ENCODE data around the gene DEDD. TPM values are rescaled to one million over a fixed set of nuclear protein-coding genes. Genes with fewer than 3 reads are reported as not detected.

Gene DEDD
- total RNA-seq, 1 experiment from 2014 or later: 32.8 TPM

- H3K4me2 ChIP-seq (ENCODE audit: low read length): no peak overlapping the region
- no peak overlapping the region for H3K4me3 ChIP-seq (replicated peaks in 1 of 2; ENCODE audit: low read depth in 1 of 2, low read length in 2 of 2)
- peaks cover 3 to 23% of the 10 kb centered on the region in 2 experiments; a peak in 3 of 4 replicates for H3K4me1 ChIP-seq (ENCODE audit: control insufficient read depth in 1 of 2, insufficient read depth in 2 of 2, low read length in 2 of 2)
- H3K9me3 ChIP-seq (ENCODE audit: control insufficient read depth in 1 of 2, insufficient read depth in 1 of 2, low read depth in 1 of 2, low read length in 2 of 2): no peaks in the 10 kb centered on the region
- intact Hi-C loops (cut with micrococcal nuclease): loop anchor here (5.0 kb wide), 1 partner anchor 77 kb away; the partner anchor contains the start of gene F11R
- no peaks in the 10 kb centered on the region for H3K27me3 ChIP-seq (ENCODE audit: insufficient read depth, low read length)
- ChIA-PET RAD21 (ENCODE audit: low non-redundant PET in 1 of 2, low total read pairs in 2 of 2, uncharacterized antibody in 2 of 2, unreplicated experiment in 2 of 2) (no interaction called here), CTCF (interaction anchor here (3.5 kb wide), 1 partner anchor 28 kb away, joined by 25 read pairs; no protein-coding TSS in a partner anchor), POLR2A (interaction anchor here (0.9 to 1.3 kb wide), 3 partner anchors 37 to 78 kb away, joined by 3 read pairs; partner anchors contain the start of genes F11R and USF1)
- no peak overlapping the region for H2AFZ ChIP-seq (ENCODE audit: low read depth, low read length, poor library complexity, severe bottlenecking)
- peaks cover 31% of the 10 kb centered on the region for H3K79me2 ChIP-seq (ENCODE audit: insufficient read depth, low read length)
- H3K36me3 ChIP-seq (ENCODE audit: control insufficient read depth in 1 of 2, insufficient read depth in 2 of 2, low read length in 2 of 2): peaks cover 9 to 26% of the 10 kb centered on the region in 2 experiments; a peak in 3 of 4 replicates
- no peak; the same call in 1 of the 2 replicates for TF ChIP-seq POLR2AphosphoS5 (IDR thresholded peaks at IDR 0.05; ENCODE audit: low read depth, low read length)
- no peak for TF ChIP-seq ZNF274 (IDR thresholded peaks at IDR 0.05; ENCODE audit: low read depth, low read length)
- no peak for TF ChIP-seq ELF1 (IDR thresholded peaks at IDR 0.05; ENCODE audit: borderline replicate concordance, low read depth)
- no peak for TF ChIP-seq CTCF (IDR thresholded peaks at IDR 0.05 in 2 of 3, conservative IDR thresholded peaks at IDR 0.05 in 1 of 3; ENCODE audit: borderline replicate concordance in 1 of 3, insufficient read depth in 1 of 3, low read depth in 2 of 3, low read length in 2 of 3)
- no peak for TF ChIP-seq ZFX (IDR thresholded peaks at IDR 0.05)
- TF ChIP-seq EZH2 (IDR thresholded peaks at IDR 0.05): no peak
- no peak for TF ChIP-seq MAX (IDR thresholded peaks at IDR 0.05)
- TF ChIP-seq YY1 (IDR thresholded peaks at IDR 0.05; ENCODE audit: extremely low read depth, insufficient replicate concordance, low read depth, low read length): no peak
- no peak for TF ChIP-seq EZH2phosphoT487 (IDR thresholded peaks at IDR 0.05; ENCODE audit: borderline replicate concordance)
- no peak for TF ChIP-seq TCF7L2 (IDR thresholded peaks at IDR 0.05; ENCODE audit: borderline replicate concordance, extremely low read depth, insufficient read depth, insufficient read length)
- TF ChIP-seq REST (IDR thresholded peaks at IDR 0.05; ENCODE audit: low read depth): no peak
- no peak for TF ChIP-seq SP1 (IDR thresholded peaks at IDR 0.05; ENCODE audit: low read depth)
- TF ChIP-seq SIN3A (IDR thresholded peaks at IDR 0.05; ENCODE audit: low read depth): no peak
- no peak for TF ChIP-seq JUND (IDR thresholded peaks at IDR 0.05)
- DNase-seq (ENCODE audit: low read depth, low spot score) (no peak), ATAC-seq (no peak)
- H3K9ac ChIP-seq (ENCODE audit: low read length): no peak overlapping the region
- BruUV-seq (replicated peaks): no TSS peak
- H3K27ac ChIP-seq (ENCODE audit: low read depth, low read length): no peak overlapping the region
- no peaks in the 10 kb centered on the region for H4K20me1 ChIP-seq (ENCODE audit: insufficient read depth)
- no peaks in the 10 kb centered on the region for H3K9me2 ChIP-seq (ENCODE audit: insufficient read depth)
These were observed 33.2 kb downstream of the DEDD start for GRCh38 chr1:161099090-161099802.

All from HCT116 (cell line).